Activated naive CD8-positive, alpha-beta T cell treated with anti-CD3 and anti-CD28 coated beads, Interleukin-2, amount 10 ng/mL, durations not matched to agents 7 days and 5 days (primary cell): ENCODE results near the gene TNS1. TPM values are rescaled to one million over a fixed set of nuclear protein-coding genes. Genes with fewer than 3 reads are reported as not detected.

Experiments
- ATAC-seq: fragments of 150-1000 bp; cut with Tn5 transposase; one replicate; pipeline ENCODE4 v1.10.0; 2021; ENCODE audit warnings: low read depth, moderate library complexity
- POLR2A ChIA-PET: fragments of 350-600 bp; sonication (Branson Sonifier 250); formaldehyde crosslinking; loops from one replicate; lab custom pipeline; 2021; ENCODE audit warnings: antibody characterized with exemption; lab: Charles Lee
- DNase-seq: peaks from one replicate; pipeline ENCODE4 v3.0.0; 2021
- H3K27ac Mint-ChIP-seq: one replicate; pipeline ENCODE4 v1.8.0; 2022; ENCODE audit warnings: mild to moderate bottlenecking, mixed read lengths
- H3K27me3 Mint-ChIP-seq: one replicate; pipeline ENCODE4 v1.8.0; 2022; ENCODE audit warnings: mild to moderate bottlenecking, moderate library complexity, mixed read lengths
- H3K36me3 Mint-ChIP-seq: one replicate; pipeline ENCODE4 v1.8.0; 2021; ENCODE audit warnings: mild to moderate bottlenecking, mixed read lengths
- H3K4me1 Mint-ChIP-seq: one replicate; pipeline ENCODE4 v1.8.0; 2021; ENCODE audit warnings: mixed read lengths
- H3K4me3 Mint-ChIP-seq: one replicate; pipeline ENCODE4 v1.8.0; 2022; ENCODE audit warnings: mild to moderate bottlenecking, moderate library complexity, mixed read lengths
- H3K9me3 Mint-ChIP-seq: one replicate; pipeline ENCODE4 v1.8.0; 2021; ENCODE audit warnings: mixed read lengths
- total RNA-seq, 2 experiments: library from RNA; stranded (reverse); gene quantifications; one replicate each; pipeline ENCODE4 v1.2.3, GENCODE V29; 2021

TNS1 gene
- total RNA-seq, 2 experiments from 2014 or later, result 15.1 to 21.2 TPM

GRCh38 chr2:217954469-217954868 lies 48.3 kb downstream of the TNS1 start:
- peaks cover under 1% of the 10 kb centered on the region for H3K4me1 Mint-ChIP-seq
- POLR2A ChIA-PET, result no interaction called here
- ATAC-seq (no peak), DNase-seq (peak; percentile 6)
- peaks cover 6% of the 10 kb centered on the region for H3K27me3 Mint-ChIP-seq
- peak overlapping the region; percentile 51 for H3K27ac Mint-ChIP-seq
- no peaks in the 10 kb centered on the region for H3K36me3 Mint-ChIP-seq
- H3K4me3 Mint-ChIP-seq, result no peak overlapping the region
- H3K9me3 Mint-ChIP-seq, result no peaks in the 10 kb centered on the region

DNA sequence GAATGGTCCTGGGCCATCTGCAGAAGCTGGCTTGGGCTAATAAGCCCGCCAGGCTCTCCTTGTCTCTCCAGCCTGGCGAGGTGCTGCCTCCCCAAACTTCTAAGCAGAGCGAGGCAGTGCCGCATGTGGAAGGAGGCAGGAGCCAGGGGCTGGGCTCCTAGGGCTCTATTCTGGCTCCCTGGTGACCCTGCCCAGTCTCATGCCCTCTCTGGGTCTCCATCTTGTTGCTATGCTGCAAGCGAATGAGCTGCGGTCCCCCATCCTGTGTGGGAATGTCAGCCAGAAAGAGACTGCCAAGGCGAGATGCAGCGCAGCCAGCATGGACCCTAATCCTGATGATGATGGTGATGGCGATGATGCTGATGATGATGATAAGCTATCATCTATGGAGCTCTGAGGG lies 48.7 kb downstream of the TNS1 start:
- Mint-ChIP-seq H3K27me3 (peaks cover 6% of the 10 kb centered on the region), H3K36me3 (no peaks in the 10 kb centered on the region), H3K4me3 (no peak overlapping the region), H3K27ac (no peak overlapping the region), H3K9me3 (no peaks in the 10 kb centered on the region), H3K4me1 (peaks cover 1% of the 10 kb centered on the region)
- peak; percentile 19 for DNase-seq
- ATAC-seq, result no peak
- POLR2A ChIA-PET, result no interaction called here

GRCh38 chr2:217953531-217953932 lies 49.3 kb downstream of the TNS1 start:
- H3K36me3 Mint-ChIP-seq, result no peaks in the 10 kb centered on the region
- H3K9me3 Mint-ChIP-seq, result no peaks in the 10 kb centered on the region
- peaks cover 6% of the 10 kb centered on the region for H3K27me3 Mint-ChIP-seq
- POLR2A ChIA-PET, result interaction anchor here (1.0 kb wide), 1 partner anchor 9 kb away, joined by 3 read pairs; no protein-coding TSS in a partner anchor
- no peak for ATAC-seq
- DNase-seq, result peak; percentile 15
- peaks cover 1% of the 10 kb centered on the region for H3K4me1 Mint-ChIP-seq
- H3K4me3 Mint-ChIP-seq, result no peak overlapping the region
- H3K27ac Mint-ChIP-seq, result no peak overlapping the region

DNA sequence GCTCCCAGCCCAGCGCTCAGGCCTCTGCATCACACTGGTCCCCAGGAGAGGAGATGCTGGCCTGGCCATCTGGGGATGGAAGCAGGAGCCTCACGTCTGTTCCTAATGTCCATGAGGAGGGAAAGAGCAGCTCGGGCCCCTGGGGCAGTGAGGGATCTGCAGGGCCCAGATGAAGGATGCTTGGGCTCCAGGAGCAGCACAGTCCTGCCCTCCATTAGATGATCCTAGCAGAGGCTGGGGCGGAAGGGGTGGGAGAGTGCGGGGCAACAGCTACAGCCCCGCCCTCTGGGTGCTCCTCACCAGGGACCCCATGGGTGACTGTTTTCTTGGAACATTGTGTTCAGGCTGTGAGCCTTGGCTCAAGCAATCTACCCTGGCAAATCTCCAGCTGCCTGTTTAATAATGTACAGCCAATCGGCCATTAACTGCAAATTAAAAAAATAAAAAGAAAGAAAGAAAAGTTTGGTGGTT lies 49.7 kb downstream of the TNS1 start:
- Mint-ChIP-seq H3K36me3 (no peaks in the 10 kb centered on the region), H3K4me3 (no peak overlapping the region), H3K27me3 (peaks cover 6% of the 10 kb centered on the region), H3K27ac (no peak overlapping the region), H3K4me1 (peaks cover 1% of the 10 kb centered on the region), H3K9me3 (no peaks in the 10 kb centered on the region)
- DNase-seq, result peak; percentile 8
- POLR2A ChIA-PET, result interaction anchor here (1.0 kb wide), 1 partner anchor 9 kb away, joined by 3 read pairs; no protein-coding TSS in a partner anchor
- no peak for ATAC-seq

DNA sequence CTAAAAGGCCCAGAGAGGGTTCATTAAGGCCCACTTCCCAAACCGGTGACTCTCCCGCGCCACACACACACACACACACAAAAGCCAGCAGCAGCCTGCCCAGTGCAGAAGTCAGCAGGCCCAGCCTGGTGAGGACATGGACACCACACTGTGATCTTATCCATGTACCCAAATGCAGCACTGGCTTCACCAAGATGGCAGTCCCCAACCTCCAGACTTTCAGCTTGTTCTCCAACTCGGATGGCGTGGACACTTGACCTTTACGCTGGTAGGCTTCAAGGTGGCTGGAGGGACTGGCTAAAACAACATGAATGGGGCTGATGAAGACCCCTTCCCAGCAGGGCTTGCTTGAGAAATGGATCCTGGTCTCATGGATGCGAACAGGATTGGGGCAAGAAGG lies 50.4 kb downstream of the TNS1 start:
- H3K4me3 Mint-ChIP-seq, result no peak overlapping the region
- POLR2A ChIA-PET, result interaction anchor here (1.0 kb wide), 1 partner anchor 8 kb away, joined by 3 read pairs; no protein-coding TSS in a partner anchor

GRCh38 chr2:217951521-217952247 lies 51.1 kb downstream of the TNS1 start:
- POLR2A ChIA-PET, result no interaction called here
- Mint-ChIP-seq H3K4me3 (no peak overlapping the region), H3K27ac (no peak overlapping the region), H3K4me1 (peaks cover 8% of the 10 kb centered on the region), H3K27me3 (peaks cover 11% of the 10 kb centered on the region), H3K9me3 (no peaks in the 10 kb centered on the region), H3K36me3 (no peaks in the 10 kb centered on the region)
- ATAC-seq, result no peak
- DNase-seq, result peak; percentile 24

More for the DNA sequence above, 50.4 kb downstream of the TNS1 start:
- Mint-ChIP-seq H3K9me3 (no peaks in the 10 kb centered on the region), H3K27ac (no peak overlapping the region), H3K36me3 (no peaks in the 10 kb centered on the region), H3K4me1 (peaks cover 2% of the 10 kb centered on the region), H3K27me3 (peaks cover 8% of the 10 kb centered on the region)
- DNase-seq (peak; percentile 10), ATAC-seq (no peak)

GRCh38 chr2:217951091-217951490 lies 51.7 kb downstream of the TNS1 start:
- no peaks in the 10 kb centered on the region for H3K9me3 Mint-ChIP-seq
- H3K4me3 Mint-ChIP-seq, result no peak overlapping the region
- DNase-seq, result no peak
- ATAC-seq, result no peak
- H3K36me3 Mint-ChIP-seq, result no peaks in the 10 kb centered on the region
- H3K27me3 Mint-ChIP-seq, result peaks cover 12% of the 10 kb centered on the region
- POLR2A ChIA-PET, result no interaction called here
- peaks cover 12% of the 10 kb centered on the region for H3K4me1 Mint-ChIP-seq
- no peak overlapping the region for H3K27ac Mint-ChIP-seq

GRCh38 chr2:217950401-217950871 lies 52.4 kb downstream of the TNS1 start:
- no peaks in the 10 kb centered on the region for H3K9me3 Mint-ChIP-seq
- ATAC-seq (no peak), DNase-seq (peak; percentile 12)
- H3K27ac Mint-ChIP-seq, result no peak overlapping the region
- no peak overlapping the region for H3K4me3 Mint-ChIP-seq
- H3K27me3 Mint-ChIP-seq, result peaks cover 12% of the 10 kb centered on the region
- peaks cover 15% of the 10 kb centered on the region for H3K4me1 Mint-ChIP-seq
- no peaks in the 10 kb centered on the region for H3K36me3 Mint-ChIP-seq
- POLR2A ChIA-PET, result no interaction called here

DNA sequence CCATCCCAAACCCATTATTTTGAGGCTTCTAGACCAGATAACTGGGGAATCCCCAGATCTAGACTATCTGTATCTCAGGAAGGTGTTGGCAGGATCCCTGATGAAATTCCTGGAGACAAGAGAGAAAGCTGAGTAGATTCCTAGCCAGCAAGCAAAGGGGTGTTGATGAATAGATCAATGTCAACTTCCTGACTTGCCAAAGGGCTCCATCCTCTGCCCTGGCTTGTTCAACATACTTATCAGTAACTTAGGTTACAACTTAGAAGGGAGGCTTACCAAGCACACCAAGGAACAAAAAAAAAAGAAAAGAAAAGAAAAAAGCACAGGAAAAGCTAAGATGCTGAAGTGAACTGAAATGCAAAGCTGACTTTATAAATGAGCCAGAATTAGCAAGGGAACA lies 53.3 kb downstream of the TNS1 start:
- Mint-ChIP-seq H3K27me3 (peaks cover 20% of the 10 kb centered on the region), H3K9me3 (no peaks in the 10 kb centered on the region), H3K27ac (no peak overlapping the region)

DNA sequence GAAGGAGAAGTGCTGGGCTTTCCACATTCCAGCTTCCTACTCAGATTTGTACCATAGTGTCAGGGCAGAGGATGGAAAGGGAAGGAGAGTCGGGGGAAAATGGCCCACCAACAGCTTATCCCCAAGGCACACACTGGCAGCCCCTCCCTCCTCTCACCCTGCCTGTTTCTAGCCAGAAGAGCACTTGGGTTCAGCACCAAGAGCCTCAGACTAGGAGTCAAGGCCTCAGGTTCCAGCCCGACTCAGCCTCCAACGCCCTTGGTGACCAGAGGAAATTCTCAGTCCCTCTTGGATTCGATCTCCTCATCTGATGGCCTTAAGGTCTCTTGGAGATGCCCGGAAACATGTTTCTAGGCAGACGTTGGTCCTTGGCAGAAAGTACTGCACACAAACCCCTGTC lies 53.9 kb downstream of the TNS1 start:
- H3K27me3 Mint-ChIP-seq, result peaks cover 23% of the 10 kb centered on the region
- DNase-seq (no peak), ATAC-seq (no peak)
- H3K4me3 Mint-ChIP-seq, result no peak overlapping the region
- H3K9me3 Mint-ChIP-seq, result no peaks in the 10 kb centered on the region
- H3K4me1 Mint-ChIP-seq, result peaks cover 22% of the 10 kb centered on the region
- POLR2A ChIA-PET, result no interaction called here
- peak overlapping the region; percentile 11 for H3K27ac Mint-ChIP-seq
- H3K36me3 Mint-ChIP-seq, result no peaks in the 10 kb centered on the region

More for the DNA sequence above, 53.3 kb downstream of the TNS1 start:
- POLR2A ChIA-PET, result no interaction called here
- H3K36me3 Mint-ChIP-seq, result no peaks in the 10 kb centered on the region
- H3K4me3 Mint-ChIP-seq, result no peak overlapping the region
- peaks cover 21% of the 10 kb centered on the region for H3K4me1 Mint-ChIP-seq
- DNase-seq (no peak), ATAC-seq (no peak)

DNA sequence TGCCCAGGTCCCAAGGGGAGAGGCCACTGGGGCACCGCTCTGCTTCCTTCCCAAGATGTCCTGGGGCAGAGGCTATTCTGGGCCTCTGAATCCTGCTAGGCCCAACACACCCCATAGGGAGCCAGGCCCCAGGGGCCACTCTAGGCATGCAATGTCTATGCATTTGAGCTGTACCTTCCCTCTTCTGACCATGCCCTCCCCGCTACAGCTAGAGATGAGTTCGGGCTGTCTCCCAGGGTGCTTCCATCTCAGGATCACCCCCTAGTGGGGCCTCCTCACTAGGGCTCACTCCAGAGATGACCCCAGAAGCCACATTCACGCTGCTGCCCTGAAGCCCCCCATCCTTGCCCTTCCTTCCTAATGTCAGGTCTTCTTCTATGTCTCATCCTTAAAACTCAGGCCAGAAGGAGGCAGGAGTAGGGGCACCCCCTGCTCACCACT lies 54.4 kb downstream of the TNS1 start:
- peak; percentile 28 for DNase-seq
- POLR2A ChIA-PET, result no interaction called here
- Mint-ChIP-seq H3K27me3 (peaks cover 28% of the 10 kb centered on the region), H3K36me3 (no peaks in the 10 kb centered on the region), H3K9me3 (no peaks in the 10 kb centered on the region), H3K4me3 (no peak overlapping the region), H3K4me1 (peaks cover 27% of the 10 kb centered on the region), H3K27ac (peak overlapping the region; percentile 11)
- no peak for ATAC-seq

DNA sequence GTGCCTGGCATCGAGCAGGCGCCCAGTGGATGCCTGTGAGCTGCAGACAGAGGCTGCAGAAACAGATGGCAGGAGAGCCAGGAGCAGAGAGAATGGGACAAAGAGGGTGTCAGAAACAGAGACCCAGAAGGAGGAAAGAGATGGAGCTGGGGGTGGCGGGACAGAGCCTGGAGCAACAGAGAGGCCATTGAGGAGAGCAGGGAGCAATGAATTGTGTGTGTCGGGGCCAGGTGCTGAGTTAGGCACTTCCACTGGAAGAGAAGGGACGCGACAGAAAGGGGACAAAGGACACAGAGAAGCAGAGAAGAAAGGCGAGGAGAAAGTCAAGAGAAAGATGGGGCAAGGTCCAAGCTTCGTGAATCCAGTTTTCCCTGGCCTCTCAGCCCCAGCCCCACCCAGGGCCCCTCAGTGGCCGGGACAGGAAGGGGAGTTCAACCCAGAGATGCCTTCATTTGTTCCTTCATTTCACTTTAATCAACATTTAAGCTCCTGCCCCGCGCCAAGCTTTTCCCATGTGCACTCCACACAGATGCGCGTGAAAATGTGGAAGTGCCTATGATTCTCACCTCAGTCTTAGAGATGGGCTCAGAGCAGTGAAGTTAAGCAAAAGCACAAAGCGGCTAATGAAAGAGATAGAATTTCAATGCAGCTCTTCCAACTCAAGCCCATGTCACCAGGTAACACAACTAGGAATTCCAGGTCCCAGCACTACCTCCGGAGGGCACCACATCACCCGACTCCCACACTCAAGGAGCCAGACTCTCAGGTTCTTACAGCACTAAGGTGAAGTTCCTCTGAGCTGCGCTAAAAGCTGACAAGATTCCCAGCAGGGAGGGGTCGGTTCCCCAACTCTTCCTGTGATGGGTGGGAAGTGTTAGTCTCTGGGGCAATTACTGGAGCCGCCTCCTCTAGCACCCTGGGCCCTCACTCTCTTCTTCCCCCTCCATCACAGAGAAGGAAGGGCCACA lies 55.1 kb downstream of the TNS1 start:
- Mint-ChIP-seq H3K36me3 (no peaks in the 10 kb centered on the region), H3K9me3 (no peaks in the 10 kb centered on the region), H3K4me1 (peaks cover 28% of the 10 kb centered on the region), H3K27me3 (peaks cover 29% of the 10 kb centered on the region), H3K27ac (peak overlapping the region; percentile 86), H3K4me3 (peak overlapping the region; percentile 72)
- POLR2A ChIA-PET, result no interaction called here
- DNase-seq (peak; percentile 14), ATAC-seq (no peak)

- Mint-ChIP-seq H3K9me3 (no peaks in the 10 kb centered on the region), H3K4me1 (peaks cover 34% of the 10 kb centered on the region), H3K27me3 (peaks cover 40% of the 10 kb centered on the region), H3K27ac (peak overlapping the region; percentile 7), H3K36me3 (no peaks in the 10 kb centered on the region), H3K4me3 (no peak overlapping the region)
- ATAC-seq, result no peak
- POLR2A ChIA-PET, result interaction anchor here (0.9 kb wide), 1 partner anchor 15 kb away, joined by 4 read pairs; no protein-coding TSS in a partner anchor
- peak; percentile 19 for DNase-seq
Measured at GRCh38 chr2:217946051-217946450, 56.7 kb downstream of the TNS1 start.
